Retinal pigment epithelial cell (primary cell): Measurements from ENCODE around the gene C5orf58.

ENCODE experiments used
- DNase-seq: peaks from one replicate; pipeline ENCODE4 v3.0.0-alpha.2; 2010; ENCODE audit warnings: low read depth
- H3K4me3 ChIP-seq: 2 replicates; pipeline ENCODE4 v1.5.1; 2011; ENCODE audit warnings: mild to moderate bottlenecking, low read length, control low read depth, moderate library complexity
- CTCF ChIP-seq: conservative IDR thresholded peaks from 2 replicates; pipeline ENCODE4 v1.5.1; 2011; ENCODE audit warnings: low read depth, low read length, control low read depth, inconsistent platforms

The C5orf58 gene

DNA sequence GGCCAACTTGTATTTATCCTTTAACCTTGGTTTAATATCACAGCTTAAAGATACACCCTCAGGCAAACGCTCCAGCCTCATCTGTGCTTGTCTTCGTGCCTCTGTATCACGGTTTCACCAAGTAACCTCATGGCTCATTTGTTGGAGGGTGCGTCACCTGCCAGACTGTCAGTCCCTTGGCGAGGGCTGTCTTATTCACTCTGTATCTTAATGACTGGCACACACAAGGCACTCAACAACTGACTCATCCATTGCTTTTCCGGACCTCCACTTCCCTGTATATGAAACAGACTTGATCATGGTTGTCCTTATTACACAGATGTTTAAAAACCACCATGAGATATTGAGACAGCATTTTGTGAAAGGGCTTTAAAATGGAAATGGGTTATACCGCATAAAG, 36.8 kb downstream of the C5orf58 start:
- no peak for TF ChIP-seq CTCF
- DNase-seq, result no peak

DNA sequence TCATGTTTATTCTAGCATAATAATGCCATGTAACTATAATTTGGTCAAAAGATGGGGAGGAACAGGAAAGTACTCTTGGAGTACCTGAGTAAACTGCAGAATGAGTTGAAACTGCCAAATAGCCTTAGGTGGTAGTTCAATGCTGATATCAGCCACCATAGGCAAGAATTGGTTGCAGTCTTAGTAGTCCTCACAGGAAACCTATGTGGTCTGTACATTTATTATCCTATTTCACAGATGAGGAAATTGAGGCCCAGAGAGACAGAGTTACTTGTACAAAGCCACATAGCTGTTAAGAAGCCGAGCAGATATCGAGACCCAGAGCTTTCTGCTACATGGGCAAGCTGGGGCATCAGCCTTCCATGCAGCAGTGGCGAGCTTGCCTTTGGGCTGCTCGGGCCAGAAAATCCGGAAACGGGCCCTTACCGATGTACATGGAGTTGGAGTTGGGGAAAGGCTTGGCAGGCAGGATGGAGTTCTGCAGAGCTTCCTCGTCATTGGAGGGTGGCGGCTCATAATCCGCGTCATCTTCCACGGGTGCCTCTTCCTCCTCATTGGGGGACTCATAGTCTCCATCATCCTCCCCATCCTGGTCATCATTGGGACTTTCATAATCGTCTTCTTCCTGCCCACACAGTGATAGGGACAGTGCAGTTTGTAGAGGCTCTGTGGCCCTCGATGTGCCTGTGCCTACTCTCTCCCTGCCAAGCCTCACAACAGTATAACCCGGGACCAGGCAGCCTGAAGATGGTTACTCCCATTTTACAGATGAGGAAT, 37.7 kb downstream of the C5orf58 start:
- no peak for TF ChIP-seq CTCF
- H3K4me3 ChIP-seq, result no peak overlapping the region
- DNase-seq, result no peak

More for the DNA sequence above, 36.8 kb downstream of the C5orf58 start:
- H3K4me3 ChIP-seq, result no peak overlapping the region

GRCh38 chr5:170273968-170274710, 41.4 kb downstream of the C5orf58 start:
- no peak overlapping the region for H3K4me3 ChIP-seq
- TF ChIP-seq CTCF, result peak; percentile 34
- peak; percentile 2 for DNase-seq

DNA sequence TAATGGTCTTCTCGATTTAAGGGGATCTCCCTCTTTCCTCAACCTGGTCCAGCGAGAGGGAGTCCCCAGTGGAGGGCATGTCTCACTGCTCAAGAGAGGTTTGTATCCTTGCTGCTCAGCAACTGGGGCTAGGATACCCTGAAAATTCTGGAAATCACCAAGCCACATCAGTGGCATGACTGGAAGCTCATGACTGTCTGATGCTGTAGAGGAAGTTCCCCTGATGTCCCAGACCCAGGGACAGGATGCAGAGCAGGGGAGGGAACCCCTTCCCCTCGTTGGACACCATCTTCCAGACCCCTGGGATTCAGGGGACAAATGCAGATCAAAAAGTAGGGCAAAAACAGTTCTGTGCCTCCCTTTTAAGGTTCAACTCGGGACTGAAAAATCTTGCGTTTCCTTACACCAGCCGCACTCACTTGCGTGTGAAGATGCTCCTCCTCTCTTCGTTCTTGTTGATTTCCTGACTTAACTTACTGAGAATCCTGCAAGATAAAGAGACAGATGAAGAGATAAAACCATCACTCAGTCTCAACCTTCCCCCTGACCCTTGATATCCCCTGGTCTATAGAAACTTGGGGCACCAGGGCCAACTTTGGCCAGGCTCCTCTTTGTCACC, 42.7 kb downstream of the C5orf58 start:
- DNase-seq, result no peak
- H3K4me3 ChIP-seq, result no peak overlapping the region
- TF ChIP-seq CTCF, result no peak

DNA sequence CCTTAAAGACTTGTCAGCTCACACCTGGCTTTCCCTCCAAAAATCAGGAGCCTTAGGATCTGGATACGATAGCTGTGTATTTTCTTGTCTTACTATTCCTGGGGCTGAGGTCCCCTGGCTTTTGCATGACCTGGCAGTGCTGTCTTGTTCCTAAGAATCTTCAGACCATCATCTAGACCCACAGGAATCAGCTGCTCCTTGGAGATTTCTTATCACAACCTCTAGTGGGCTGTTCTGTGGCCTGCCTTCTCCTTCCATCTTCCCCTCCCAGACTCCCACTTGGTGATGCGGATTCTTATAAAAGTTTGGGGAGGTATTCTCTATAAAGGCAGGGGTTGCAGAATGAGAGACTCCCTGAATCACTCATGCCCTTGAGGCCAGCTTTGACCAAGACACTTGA, 43.4 kb downstream of the C5orf58 start:
- no peak for TF ChIP-seq CTCF
- no peak for DNase-seq
- H3K4me3 ChIP-seq, result no peak overlapping the region

DNA sequence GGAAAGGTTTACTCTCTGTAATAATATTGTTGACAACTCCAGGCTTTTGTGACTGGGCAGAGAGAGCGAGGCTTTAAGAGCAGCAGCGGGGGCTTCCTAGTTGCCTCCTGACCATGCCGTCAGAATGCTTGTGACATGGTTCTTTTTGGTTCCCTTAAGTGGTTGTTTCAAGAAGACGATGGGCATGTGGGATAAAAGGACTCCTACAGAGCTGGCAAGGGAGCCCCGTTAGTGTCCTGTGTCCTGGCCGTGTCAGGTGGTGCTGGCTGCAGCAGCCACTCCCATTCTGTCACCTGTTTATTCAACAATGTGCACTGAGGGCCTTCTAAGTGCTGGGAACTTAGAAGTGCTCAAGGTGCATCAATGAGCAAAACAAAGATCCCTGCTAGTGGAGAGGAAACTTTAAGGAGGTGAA, 45.1 kb downstream of the C5orf58 start:
- H3K4me3 ChIP-seq, result no peak overlapping the region
- no peak for DNase-seq
- TF ChIP-seq CTCF, result no peak
